Esophagus squamous epithelium (tissue), 4 donors: ENCODE results near the gene SEC31B.

Experiments used
- POLR2A ChIP-seq, 4 donors: fragments of 450-650 bp; IDR thresholded peaks; one replicate each; pipeline ENCODE4 v1.6.1; 2017; ENCODE audit warnings: antibody characterized with exemption in 4 of 4, mild to moderate bottlenecking in 4 of 4, moderate library complexity in 3 of 4
- TF ChIP-seq, protein P1 (sequence below), 6 experiments: fragments of 450-650 bp in 4 of 6; fragments of 200-600 bp in 2 of 6; sonication (generic) in 2 of 6; IDR thresholded peaks; one replicate each; pipeline ENCODE4 v1.5.1; 2016 to 2019; ENCODE audit warnings: antibody characterized with exemption in 6 of 6, mild to moderate bottlenecking in 4 of 6, moderate library complexity in 4 of 6

DNA sequence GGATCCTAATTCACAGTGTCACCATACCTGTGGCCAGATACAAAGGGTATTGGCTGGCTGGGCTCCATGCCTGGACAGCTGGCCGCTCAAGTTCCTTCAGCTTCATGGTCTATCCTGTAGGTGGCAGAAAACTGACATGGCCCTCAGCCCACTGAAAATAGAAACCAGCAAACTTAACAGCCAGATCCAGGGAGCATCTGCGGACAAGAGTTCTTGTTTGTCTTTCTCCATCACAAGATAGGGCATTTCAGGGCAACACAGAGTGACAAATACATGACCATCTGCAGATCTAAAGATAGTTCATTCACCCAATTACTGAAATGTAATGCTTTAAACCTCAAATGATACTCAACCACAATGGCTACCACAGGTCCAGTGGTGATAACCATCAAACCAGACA is 2.8 kb downstream of the SEC31B start:
- TF ChIP-seq, protein P1, sequence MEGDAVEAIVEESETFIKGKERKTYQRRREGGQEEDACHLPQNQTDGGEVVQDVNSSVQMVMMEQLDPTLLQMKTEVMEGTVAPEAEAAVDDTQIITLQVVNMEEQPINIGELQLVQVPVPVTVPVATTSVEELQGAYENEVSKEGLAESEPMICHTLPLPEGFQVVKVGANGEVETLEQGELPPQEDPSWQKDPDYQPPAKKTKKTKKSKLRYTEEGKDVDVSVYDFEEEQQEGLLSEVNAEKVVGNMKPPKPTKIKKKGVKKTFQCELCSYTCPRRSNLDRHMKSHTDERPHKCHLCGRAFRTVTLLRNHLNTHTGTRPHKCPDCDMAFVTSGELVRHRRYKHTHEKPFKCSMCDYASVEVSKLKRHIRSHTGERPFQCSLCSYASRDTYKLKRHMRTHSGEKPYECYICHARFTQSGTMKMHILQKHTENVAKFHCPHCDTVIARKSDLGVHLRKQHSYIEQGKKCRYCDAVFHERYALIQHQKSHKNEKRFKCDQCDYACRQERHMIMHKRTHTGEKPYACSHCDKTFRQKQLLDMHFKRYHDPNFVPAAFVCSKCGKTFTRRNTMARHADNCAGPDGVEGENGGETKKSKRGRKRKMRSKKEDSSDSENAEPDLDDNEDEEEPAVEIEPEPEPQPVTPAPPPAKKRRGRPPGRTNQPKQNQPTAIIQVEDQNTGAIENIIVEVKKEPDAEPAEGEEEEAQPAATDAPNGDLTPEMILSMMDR (IDR thresholded peaks at IDR 0.05) = no peak
- TF ChIP-seq POLR2A (IDR thresholded peaks at IDR 0.05) = no peak
